ENCODE measurements around the gene TGFB2.

DNA sequence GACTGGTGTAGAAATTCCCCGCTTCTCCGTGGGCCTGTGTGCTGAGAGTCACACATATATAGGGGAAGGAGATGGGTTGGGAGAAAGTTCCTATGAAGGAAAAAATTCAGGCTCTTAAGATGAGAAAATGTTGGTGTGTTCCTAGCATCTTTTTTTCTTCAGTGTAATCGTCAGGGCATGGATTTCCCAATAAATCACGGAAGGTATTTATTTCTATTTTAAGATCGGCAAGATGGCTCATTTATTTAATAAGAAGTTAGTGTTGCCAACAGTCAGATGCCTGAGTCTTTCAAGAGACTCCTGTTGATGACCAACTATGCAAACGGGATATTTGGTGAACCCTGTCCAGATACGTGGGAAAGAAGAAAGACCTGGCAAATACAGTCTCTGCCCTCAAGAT is 58.2 kb downstream of the TGFB2 start:
- TF ChIP-seq POLR2A (IDR thresholded peaks at IDR 0.05; ENCODE audit: low read depth), result no peak
- TF ChIP-seq, protein P1, sequence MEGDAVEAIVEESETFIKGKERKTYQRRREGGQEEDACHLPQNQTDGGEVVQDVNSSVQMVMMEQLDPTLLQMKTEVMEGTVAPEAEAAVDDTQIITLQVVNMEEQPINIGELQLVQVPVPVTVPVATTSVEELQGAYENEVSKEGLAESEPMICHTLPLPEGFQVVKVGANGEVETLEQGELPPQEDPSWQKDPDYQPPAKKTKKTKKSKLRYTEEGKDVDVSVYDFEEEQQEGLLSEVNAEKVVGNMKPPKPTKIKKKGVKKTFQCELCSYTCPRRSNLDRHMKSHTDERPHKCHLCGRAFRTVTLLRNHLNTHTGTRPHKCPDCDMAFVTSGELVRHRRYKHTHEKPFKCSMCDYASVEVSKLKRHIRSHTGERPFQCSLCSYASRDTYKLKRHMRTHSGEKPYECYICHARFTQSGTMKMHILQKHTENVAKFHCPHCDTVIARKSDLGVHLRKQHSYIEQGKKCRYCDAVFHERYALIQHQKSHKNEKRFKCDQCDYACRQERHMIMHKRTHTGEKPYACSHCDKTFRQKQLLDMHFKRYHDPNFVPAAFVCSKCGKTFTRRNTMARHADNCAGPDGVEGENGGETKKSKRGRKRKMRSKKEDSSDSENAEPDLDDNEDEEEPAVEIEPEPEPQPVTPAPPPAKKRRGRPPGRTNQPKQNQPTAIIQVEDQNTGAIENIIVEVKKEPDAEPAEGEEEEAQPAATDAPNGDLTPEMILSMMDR (IDR thresholded peaks at IDR 0.05), result no peak
- TF ChIP-seq POLR2AphosphoS5 (IDR thresholded peaks at IDR 0.05), result peak in 1 of 2 donors; percentile 20
- no peak for TF ChIP-seq EP300 (IDR thresholded peaks at IDR 0.05)
